Adrenal gland (tissue), 5 donors: ENCODE results near the gene LY6G6C.

ENCODE experiments used
- POLR2A ChIP-seq, 2 donors: fragments of 450-650 bp; IDR thresholded peaks; one replicate each; pipeline ENCODE4 v1.6.1; 2017; ENCODE audit warnings: antibody characterized with exemption in 2 of 2, mild to moderate bottlenecking in 2 of 2, moderate library complexity in 1 of 2
- TF ChIP-seq, protein P1 (sequence below), 6 experiments: fragments of 450-650 bp in 4 of 6; fragments of 200-600 bp in 2 of 6; sonication (generic) in 1 of 6; IDR thresholded peaks; 1 replicate in 5 of 6; 2 replicates in 1 of 6; pipeline versions ENCODE4 v1.5.1 to v1.8.0; 2016 to 2021; ENCODE audit warnings: antibody characterized with exemption in 6 of 6, mild to moderate bottlenecking in 2 of 6, moderate library complexity in 1 of 6
- donor health status: DM: no; HTN: no; CAD: no.

GRCh38 chr6:31728767-31729514, 7.4 kb upstream of the LY6G6C start, which contains the start of gene DDAH2:
- TF ChIP-seq, protein P1, sequence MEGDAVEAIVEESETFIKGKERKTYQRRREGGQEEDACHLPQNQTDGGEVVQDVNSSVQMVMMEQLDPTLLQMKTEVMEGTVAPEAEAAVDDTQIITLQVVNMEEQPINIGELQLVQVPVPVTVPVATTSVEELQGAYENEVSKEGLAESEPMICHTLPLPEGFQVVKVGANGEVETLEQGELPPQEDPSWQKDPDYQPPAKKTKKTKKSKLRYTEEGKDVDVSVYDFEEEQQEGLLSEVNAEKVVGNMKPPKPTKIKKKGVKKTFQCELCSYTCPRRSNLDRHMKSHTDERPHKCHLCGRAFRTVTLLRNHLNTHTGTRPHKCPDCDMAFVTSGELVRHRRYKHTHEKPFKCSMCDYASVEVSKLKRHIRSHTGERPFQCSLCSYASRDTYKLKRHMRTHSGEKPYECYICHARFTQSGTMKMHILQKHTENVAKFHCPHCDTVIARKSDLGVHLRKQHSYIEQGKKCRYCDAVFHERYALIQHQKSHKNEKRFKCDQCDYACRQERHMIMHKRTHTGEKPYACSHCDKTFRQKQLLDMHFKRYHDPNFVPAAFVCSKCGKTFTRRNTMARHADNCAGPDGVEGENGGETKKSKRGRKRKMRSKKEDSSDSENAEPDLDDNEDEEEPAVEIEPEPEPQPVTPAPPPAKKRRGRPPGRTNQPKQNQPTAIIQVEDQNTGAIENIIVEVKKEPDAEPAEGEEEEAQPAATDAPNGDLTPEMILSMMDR (IDR thresholded peaks at IDR 0.05) = no peak
- no peak for TF ChIP-seq POLR2A (IDR thresholded peaks at IDR 0.05)
